OCI-LY7 (cell line): ENCODE measurements around the gene PRTN3.

Source experiments
- EZH2phosphoT487 ChIP-seq: fragments of 200-600 bp; sonication (generic); IDR thresholded peaks from 2 replicates; pipeline ENCODE4 v1.6.1; 2018; ENCODE audit warnings: low read depth, borderline replicate concordance, mild to moderate bottlenecking, mixed run types, antibody characterized with exemption, low read length, moderate library complexity, mixed read lengths
- TF ChIP-seq, protein P1 (sequence below): fragments of 200-600 bp; sonication (generic); conservative IDR thresholded peaks from 2 replicates; pipeline ENCODE4 v1.5.1; 2014; ENCODE audit warnings: mild to moderate bottlenecking, antibody characterized with exemption, low read length, moderate library complexity, mixed read lengths

DNA sequence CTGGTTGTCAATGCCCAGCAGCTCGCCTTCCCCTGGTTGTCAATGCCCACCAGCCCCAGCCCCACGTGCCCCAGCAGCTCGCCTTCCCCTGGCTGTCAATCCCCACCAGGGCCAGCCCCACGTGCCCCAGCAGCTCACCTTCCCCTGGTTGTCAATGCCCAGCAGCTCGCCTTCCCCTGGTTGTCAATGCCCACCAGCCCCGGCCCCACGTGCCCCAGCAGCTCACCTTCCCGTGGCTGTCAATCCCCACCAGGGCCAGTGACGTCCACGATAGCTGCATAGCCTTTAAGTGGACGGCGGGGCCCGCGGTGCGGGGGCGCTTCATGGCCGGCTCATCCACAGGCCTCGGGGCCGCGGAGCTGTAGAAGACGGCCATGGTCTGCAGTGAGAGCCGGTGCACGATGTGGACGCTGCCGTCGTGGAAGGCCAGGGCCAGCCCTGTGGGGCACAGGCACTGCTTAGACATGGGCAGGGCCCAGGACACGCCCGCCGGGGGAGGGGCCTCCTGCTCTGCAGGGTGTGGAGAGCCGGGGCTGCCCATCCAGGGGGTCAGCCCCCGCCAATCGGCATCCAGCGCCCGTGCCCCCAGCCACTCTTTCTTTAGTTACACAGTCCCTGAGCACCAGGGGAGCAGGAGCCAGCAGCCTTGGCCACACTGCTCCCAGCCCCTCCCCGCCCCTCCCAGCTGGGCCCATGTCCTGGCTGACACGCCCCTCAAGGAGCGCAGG lies 39.1 kb downstream of the PRTN3 start:
- TF ChIP-seq, protein P1, sequence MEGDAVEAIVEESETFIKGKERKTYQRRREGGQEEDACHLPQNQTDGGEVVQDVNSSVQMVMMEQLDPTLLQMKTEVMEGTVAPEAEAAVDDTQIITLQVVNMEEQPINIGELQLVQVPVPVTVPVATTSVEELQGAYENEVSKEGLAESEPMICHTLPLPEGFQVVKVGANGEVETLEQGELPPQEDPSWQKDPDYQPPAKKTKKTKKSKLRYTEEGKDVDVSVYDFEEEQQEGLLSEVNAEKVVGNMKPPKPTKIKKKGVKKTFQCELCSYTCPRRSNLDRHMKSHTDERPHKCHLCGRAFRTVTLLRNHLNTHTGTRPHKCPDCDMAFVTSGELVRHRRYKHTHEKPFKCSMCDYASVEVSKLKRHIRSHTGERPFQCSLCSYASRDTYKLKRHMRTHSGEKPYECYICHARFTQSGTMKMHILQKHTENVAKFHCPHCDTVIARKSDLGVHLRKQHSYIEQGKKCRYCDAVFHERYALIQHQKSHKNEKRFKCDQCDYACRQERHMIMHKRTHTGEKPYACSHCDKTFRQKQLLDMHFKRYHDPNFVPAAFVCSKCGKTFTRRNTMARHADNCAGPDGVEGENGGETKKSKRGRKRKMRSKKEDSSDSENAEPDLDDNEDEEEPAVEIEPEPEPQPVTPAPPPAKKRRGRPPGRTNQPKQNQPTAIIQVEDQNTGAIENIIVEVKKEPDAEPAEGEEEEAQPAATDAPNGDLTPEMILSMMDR = no peak
- no peak for TF ChIP-seq EZH2phosphoT487
